HepG2 (cell line): ENCODE data around the gene NOS1AP. TPM values are rescaled to one million over a fixed set of nuclear protein-coding genes. Genes with fewer than 3 reads are reported as not detected.

Source experiments
- CHCHD3 ChIP-seq: sonication (generic); formaldehyde crosslinking; IDR thresholded peaks from 2 replicates; pipeline ENCODE4 v1.8.0; 2022; ENCODE audit warnings: mild to moderate bottlenecking, missing genetic modification reagents, moderate library complexity
- HDAC6 ChIP-seq: fragments of 200-600 bp; sonication (generic); IDR thresholded peaks from 2 replicates; pipeline ENCODE4 v1.7.0; 2017; ENCODE audit warnings: mild to moderate bottlenecking, antibody characterized with exemption, low read length, low read depth
- HNF1A ChIP-seq, 2 experiments: sonication (generic) in 1 of 2; formaldehyde crosslinking in 1 of 2; IDR thresholded peaks; 2 replicates each; pipeline versions ENCODE4 v1.4.0 to v1.6.1; 2016 to 2020; ENCODE audit warnings: borderline replicate concordance in 1 of 2, low read depth in 1 of 2, mild to moderate bottlenecking in 1 of 2, missing genetic modification reagents in 1 of 2
- KDM1A ChIP-seq: IDR thresholded peaks from 2 replicates; pipeline ENCODE4 v1.6.1; 2016; ENCODE audit warnings: missing compliant biosample characterization
- MXD4 ChIP-seq: IDR thresholded peaks from 2 replicates; pipeline ENCODE4 v1.6.1; 2016; ENCODE audit warnings: mild to moderate bottlenecking, missing biosample characterization, missing genetic modification reagents
- MZF1 ChIP-seq: sonication (generic); formaldehyde crosslinking; IDR thresholded peaks from 2 replicates; pipeline ENCODE4 v1.8.1; 2023; ENCODE audit warnings: mild to moderate bottlenecking, missing genetic modification reagents, borderline replicate concordance
- NBN ChIP-seq: fragments of 450-650 bp; conservative IDR thresholded peaks from 2 replicates; pipeline ENCODE4 v1.6.1; 2017
- NFIC ChIP-seq: IDR thresholded peaks from 2 replicates; pipeline ENCODE4 v1.6.1; 2012; ENCODE audit warnings: mild to moderate bottlenecking, low read length, inconsistent platforms
- NR1H2 ChIP-seq: sonication (generic); formaldehyde crosslinking; IDR thresholded peaks from 2 replicates; pipeline ENCODE4 v1.8.1; 2022; ENCODE audit warnings: low read depth, missing genetic modification reagents, borderline replicate concordance
- SCMH1 ChIP-seq: sonication (generic); formaldehyde crosslinking; IDR thresholded peaks from 2 replicates; pipeline ENCODE4 v1.9.0; 2021; ENCODE audit warnings: missing genetic modification reagents, mild to moderate bottlenecking, borderline replicate concordance
- TGIF2 ChIP-seq: IDR thresholded peaks from 2 replicates; pipeline ENCODE4 v1.6.1; 2016; ENCODE audit warnings: control low read depth, missing compliant biosample characterization
- ZBTB8A ChIP-seq: sonication (generic); formaldehyde crosslinking; IDR thresholded peaks from 2 replicates; pipeline ENCODE4 v1.4.0; 2020; ENCODE audit warnings: mild to moderate bottlenecking, low read depth, missing genetic modification reagents, borderline replicate concordance
- ZFP41 ChIP-seq: sonication (generic); formaldehyde crosslinking; IDR thresholded peaks from 2 replicates; pipeline ENCODE4 v1.4.0; 2020; ENCODE audit warnings: mild to moderate bottlenecking, missing genetic modification reagents, borderline replicate concordance
- ZFP82 ChIP-seq: sonication (generic); formaldehyde crosslinking; IDR thresholded peaks from 2 replicates; pipeline ENCODE4 v1.5.1; 2020; ENCODE audit warnings: mild to moderate bottlenecking, missing genetic modification reagents, borderline replicate concordance
- ZFY ChIP-seq: sonication (generic); formaldehyde crosslinking; IDR thresholded peaks from 2 replicates; pipeline ENCODE4 v1.4.0; 2020; ENCODE audit warnings: missing genetic modification reagents
- ZMAT3 ChIP-seq: sonication (generic); formaldehyde crosslinking; conservative IDR thresholded peaks from 2 replicates; pipeline ENCODE4 v1.7.0; 2021; ENCODE audit warnings: missing genetic modification reagents
- ZNF441 ChIP-seq: sonication (generic); formaldehyde crosslinking; IDR thresholded peaks from 2 replicates; pipeline ENCODE4 v1.7.0; 2021; ENCODE audit warnings: missing genetic modification reagents, borderline replicate concordance
- ZNF557 ChIP-seq: sonication (generic); formaldehyde crosslinking; IDR thresholded peaks from 2 replicates; pipeline ENCODE4 v1.4.0; 2020; ENCODE audit warnings: missing genetic modification reagents
- ZNF609 ChIP-seq: sonication (generic); formaldehyde crosslinking; IDR thresholded peaks from 2 replicates; pipeline ENCODE4 v1.4.0; 2020; ENCODE audit warnings: mild to moderate bottlenecking, missing genetic modification reagents, borderline replicate concordance
- ZNF619 ChIP-seq: sonication (generic); formaldehyde crosslinking; IDR thresholded peaks from 2 replicates; pipeline ENCODE4 v1.4.0; 2020; ENCODE audit warnings: mild to moderate bottlenecking, missing genetic modification reagents
- ZNF644 ChIP-seq: IDR thresholded peaks from 2 replicates; pipeline ENCODE4 v1.6.1; 2016; ENCODE audit warnings: low read depth
- ZNF660 ChIP-seq: sonication (generic); formaldehyde crosslinking; IDR thresholded peaks from 2 replicates; pipeline ENCODE4 v1.5.1; 2020; ENCODE audit warnings: mild to moderate bottlenecking, low read depth, missing genetic modification reagents, borderline replicate concordance
- ZNF75D ChIP-seq: sonication (generic); formaldehyde crosslinking; IDR thresholded peaks from 2 replicates; pipeline ENCODE4 v1.8.1; 2023; ENCODE audit warnings: missing genetic modification reagents, mild to moderate bottlenecking, borderline replicate concordance
- ZNF792 ChIP-seq: IDR thresholded peaks from 2 replicates; pipeline ENCODE4 v1.6.1; 2016
- polyA plus RNA-seq, 8 experiments: library from polyadenylated mRNA; depleted of rRNA in 3 of 8; stranded (reverse) in 7 of 8; unstranded in 1 of 8; fragments of >200 nt; fragmentation: Illumina TruSeq in 4 of 8; extraction: Trizol in 4 of 8; gene quantifications; 2 replicates each; pipeline versions ENCODE4 v1.2.1 to v1.2.3, GENCODE V29; 2011 to 2016; ENCODE audit warnings: low read depth in 4 of 8, missing spikeins in 1 of 8, mixed read lengths in 1 of 8; ENCODE audit not compliant: insufficient read depth in 1 of 8
- total RNA-seq, 5 experiments: library from RNA; depleted of rRNA; stranded (reverse); fragments of >200 nt; fragmentation: Illumina TruSeq; extraction: Trizol; gene quantifications; 2 replicates each; pipeline ENCODE4 v1.2.3, GENCODE V29; 2016; ENCODE audit warnings: low read depth in 1 of 5

NOS1AP gene
- total and polyA plus RNA-seq, 2 of the 13 experiments (the other 11 are each of a cell fraction or from before 2014, with no cell fraction given): 2.0 to 3.3 TPM

- TF ChIP-seq HNF1A (IDR thresholded peaks at IDR 0.05; ENCODE audit: low read depth) (no peak), HNF1A (CRISPR knock-in tag; IDR thresholded peaks at IDR 0.05; ENCODE audit: borderline replicate concordance) (no peak), ZFP82 (CRISPR knock-in tag) (no peak), KDM1A (CRISPR knock-in tag) (0 out of 2 replicates have a peak, but pooled peaks have one; percentile 31), ZNF557 (CRISPR knock-in tag) (no peak), CHCHD3 (no peak), NFIC (no peak), ZBTB8A (CRISPR knock-in tag) (no peak), ZNF644 (CRISPR knock-in tag) (0 out of 2 replicates have a peak, but pooled peaks have one; percentile 27), ZNF75D (CRISPR knock-in tag) (no peak), ZNF441 (no peak), ZFP41 (no peak), ZMAT3 (CRISPR knock-in tag) (no peak), TGIF2 (CRISPR knock-in tag) (0 out of 2 replicates have a peak, but pooled peaks have one; percentile 53), NR1H2 (no peak), NBN (no peak), ZNF619 (no peak), SCMH1 (CRISPR knock-in tag) (no peak), ZNF609 (no peak), HDAC6 (no peak), ZNF792 (CRISPR knock-in tag) (no peak; the same call in 1 of the 2 replicates), ZNF660 (CRISPR knock-in tag) (no peak), ZFY (peak; percentile 6; the same call in 1 of the 2 replicates), MZF1 (no peak), MXD4 (no peak)
Observed at GRCh38 chr1:162144853-162145252, 75.4 kb downstream of the NOS1AP start (continued).
